IPS-NIHi11 (cell line): Measurements from ENCODE around the gene ATG2A.
A peak's percentile ranks its signal among the peaks of the same experiment; 100 is the strongest.

Source experiments
- DNase-seq: peaks from one replicate; pipeline ENCODE4 v3.0.0; 2012; ENCODE audit warnings: mixed read lengths, low spot score

The ATG2A gene

DNA sequence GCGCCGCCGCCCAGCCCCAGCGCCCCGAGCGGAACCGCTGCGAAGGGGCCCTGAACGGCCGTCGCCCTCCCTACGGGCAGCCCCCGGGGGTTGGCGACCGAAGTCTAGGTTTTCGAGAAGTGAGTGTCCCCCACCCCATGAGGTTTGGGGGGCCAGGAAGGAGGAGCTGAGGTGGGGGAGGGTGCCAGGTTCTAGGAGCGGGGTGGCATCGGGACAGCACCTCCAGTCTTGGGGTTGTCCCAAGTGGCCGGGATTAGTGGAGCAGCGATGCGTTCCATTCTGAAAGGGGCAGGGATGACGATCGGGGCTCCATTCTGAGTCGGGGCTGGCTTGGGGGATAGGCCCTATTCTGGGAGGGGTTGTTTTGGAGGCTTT is 7.9 kb upstream of the ATG2A start:
- no peak for DNase-seq

- peak; percentile 97 for DNase-seq
Observed at GRCh38 chr11:64923944-64924909, 7.2 kb upstream of the ATG2A start, which contains the start of gene PPP2R5B. Gene PPP2R5B, plus strand, starts transcription at chr11:64924689. Its CDS starts 1,046 bp downstream, at chr11:64925735.

GRCh38 chr11:64923151-64923661 is 6.2 kb upstream of the ATG2A start:
- DNase-seq = no peak

- no peak for DNase-seq
Observed at GRCh38 chr11:64921384-64921783, 4.4 kb upstream of the ATG2A start.

DNA sequence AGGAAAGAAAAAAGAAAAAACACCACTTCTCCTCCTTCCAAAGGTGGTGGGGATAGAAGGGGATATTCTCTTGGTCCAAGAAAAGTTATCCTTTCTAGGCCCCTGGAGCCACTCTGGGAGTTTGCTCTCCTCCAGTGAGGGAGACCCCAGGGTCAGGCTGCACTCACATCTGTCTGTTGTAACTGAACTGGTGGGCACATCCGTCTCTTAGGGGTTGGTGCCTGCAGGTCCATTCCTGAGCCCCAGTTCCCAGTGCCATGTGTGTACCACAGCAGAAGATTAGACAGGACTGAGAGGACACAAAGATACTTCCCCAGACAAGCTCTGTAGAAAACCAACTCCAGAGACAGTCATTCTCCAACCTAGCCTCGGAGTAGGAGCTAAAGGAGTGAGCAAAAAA is 3.1 kb upstream of the ATG2A start:
- no peak for DNase-seq

DNA sequence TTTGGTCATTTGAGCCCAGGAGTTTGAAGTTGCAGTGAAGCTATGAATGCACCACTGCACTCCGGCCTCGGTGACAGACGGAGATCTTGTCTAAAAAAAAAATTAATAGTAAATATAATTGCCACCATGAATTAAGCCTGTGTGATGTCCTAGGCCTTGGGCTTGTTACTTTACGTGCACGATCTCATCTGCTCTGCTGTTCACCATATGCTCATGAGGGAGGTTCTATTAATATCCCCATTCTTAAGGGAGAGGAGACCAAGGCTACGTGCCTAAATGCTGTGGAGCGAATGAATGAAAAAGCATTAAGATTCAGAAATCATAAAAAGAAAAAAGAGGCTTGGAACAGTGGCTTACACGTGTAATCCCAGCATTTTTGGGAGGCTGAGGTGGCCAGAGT is 2.6 kb upstream of the ATG2A start:
- no peak for DNase-seq

DNA sequence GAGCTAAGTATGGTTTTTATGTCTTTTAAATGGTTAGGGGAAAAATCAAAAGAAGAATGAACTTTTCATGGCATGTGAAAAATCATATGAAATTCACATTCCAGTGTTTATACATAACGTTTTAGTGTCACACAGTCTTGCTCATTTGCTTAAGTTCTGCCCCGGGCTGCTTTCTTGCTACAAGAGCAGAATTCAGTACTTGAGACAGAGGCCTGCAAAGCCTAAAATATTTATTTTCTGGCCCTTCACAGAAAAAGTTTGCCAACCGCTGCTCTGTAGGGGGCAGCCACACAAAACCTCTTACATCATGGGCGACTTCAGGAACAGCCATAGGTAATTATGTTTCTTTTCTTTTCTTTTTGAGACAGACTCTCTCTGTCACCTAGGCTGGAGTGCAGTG is 1.0 kb upstream of the ATG2A start:
- DNase-seq = no peak

DNA sequence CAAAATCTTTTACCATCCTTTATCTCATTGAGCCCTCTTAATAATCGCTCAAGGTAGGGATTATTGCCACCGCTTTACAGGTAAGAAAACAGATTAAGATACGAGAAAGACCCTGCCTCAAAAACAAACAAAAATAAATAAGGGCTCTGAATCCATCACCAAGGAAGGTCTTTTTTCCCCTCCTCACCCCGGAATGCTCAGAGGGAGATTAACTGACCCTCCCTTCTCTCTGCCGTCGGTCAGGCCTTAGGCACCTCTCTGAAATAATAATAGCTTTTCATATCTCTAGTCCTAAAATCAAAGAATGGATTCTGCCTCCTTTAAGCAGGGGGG is 620 bp upstream of the ATG2A start:
- DNase-seq = no peak

DNA sequence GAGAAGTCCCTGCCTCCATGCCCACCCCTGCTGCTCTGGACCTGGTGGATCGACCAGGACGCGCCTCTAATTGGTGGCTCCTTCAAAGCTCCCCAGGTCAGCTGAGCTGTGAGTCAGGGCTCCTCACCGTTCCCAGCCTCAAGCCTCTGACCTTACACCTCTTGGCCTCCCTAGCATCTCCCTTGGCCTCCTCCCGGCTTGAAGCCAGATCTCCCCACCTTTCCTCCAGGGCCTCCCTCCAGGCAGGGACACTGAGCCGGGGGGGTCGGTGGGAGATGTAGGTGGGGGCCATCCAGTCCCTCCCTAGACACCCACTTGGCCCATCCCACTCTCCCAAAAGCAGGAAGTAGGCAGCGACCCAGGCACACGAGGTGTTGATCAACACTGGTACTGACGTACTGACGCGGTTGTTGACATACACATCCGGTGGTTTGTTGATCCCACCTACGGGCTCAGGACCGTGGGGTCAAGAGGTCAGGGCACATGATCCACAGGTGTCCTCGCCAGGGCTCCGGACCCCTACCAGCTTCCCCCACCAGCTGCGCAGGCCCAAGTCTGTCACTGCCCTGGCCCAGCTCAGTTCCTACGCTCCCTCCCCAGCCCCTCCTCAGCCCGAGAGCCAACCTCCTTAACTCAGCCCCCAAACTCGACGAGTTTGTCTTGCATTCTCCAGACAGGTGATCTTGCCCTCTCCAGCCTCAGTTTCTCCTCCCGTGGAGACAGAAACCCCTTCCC is 802 bp downstream of the ATG2A start:
- peak; percentile 65 for DNase-seq

DNA sequence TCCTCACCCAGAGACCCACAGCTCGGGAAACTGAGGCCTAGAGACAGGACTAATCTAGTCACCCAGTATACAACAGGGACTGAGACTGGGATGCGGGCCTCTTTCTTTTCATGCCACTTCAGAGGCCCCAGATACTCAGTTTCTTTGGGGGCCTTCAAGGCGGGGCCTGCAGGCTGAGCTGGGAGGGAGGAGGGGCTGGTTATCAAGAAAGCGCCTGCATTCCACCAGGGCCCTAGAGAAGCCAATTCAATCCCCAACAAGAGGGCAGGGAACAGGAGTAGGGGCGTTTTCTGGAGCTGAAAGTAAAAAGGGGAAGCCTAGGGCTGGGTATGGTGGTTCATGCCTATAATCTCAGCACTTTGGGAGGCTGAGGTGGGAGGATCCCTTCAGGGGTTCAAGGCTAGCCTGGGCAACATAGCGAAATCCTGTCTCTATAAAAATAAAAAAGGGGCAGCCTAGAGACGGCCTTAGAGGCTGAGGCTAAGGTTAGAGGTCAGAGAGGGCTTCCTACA is 1.6 kb downstream of the ATG2A start:
- DNase-seq = no peak

DNA sequence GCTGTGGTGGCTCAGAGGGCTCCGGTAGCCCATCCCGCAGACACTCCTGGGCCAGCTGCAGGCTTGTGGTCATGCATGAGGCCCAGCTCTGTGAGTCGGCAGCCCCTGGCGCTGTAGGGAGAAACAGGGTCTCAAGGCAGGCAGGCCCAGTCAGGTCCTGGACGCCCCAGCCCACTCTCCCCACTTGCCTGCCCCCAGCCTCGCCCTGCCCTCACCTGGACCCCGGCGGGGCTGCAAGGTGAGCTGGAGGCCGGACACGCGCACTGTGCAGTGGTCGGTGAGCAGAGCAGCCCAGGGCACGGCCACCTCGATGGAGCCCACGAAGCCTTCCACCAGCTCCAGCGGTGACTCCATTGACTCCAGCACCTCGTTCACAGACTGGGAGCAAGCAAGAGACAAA is 2.9 kb downstream of the ATG2A start:
- DNase-seq = no peak

DNA sequence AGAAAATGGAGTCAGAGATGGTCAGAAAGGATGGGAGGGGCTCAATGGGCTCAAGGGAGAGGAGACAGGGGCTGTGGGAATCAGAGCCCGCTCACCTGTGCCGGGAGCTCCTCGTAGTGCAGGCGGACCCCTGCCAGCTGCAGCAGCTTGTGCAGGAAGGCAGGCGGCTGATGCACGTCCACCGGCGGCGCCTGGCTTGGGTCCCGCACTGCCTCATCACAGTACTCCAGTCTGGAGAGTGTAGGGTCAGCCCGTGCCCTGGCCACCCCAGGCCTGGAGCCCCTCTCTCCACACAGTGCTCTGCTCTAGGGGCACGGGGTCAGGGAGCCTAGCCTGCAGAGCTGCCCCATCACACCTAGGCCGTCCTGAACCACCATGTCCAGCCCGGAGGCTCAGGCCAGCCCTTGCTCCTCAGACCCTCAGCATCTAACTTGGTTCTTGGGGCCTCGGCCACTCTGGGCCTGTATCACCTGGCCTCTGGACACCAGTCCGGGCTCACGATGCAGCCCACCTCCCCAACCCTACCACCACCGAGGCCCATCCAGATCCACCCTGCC is 3.8 kb downstream of the ATG2A start:
- DNase-seq = no peak

DNA sequence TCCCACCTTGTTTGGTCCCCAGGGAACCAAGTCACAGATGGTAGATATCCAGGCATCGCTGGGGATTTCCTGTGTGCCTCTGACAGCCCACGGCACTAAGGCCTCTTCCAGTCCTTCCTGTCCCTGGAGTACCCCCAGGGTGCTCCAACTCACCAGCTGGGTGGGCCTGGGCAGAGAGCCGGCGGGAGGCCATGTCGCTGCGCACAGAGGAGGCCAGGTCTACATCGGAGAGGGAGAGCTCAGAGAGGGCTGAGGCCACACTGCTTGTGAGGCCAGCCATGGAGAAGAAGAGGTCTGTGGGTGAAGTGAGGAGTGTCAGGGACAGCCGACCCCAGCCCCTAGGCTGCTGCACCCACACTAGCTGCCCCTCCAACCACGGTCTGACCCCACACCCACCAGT is 5.3 kb downstream of the ATG2A start:
- DNase-seq = no peak

GRCh38 chr11:64911142-64911541 is 5.9 kb downstream of the ATG2A start:
- DNase-seq = no peak

DNA sequence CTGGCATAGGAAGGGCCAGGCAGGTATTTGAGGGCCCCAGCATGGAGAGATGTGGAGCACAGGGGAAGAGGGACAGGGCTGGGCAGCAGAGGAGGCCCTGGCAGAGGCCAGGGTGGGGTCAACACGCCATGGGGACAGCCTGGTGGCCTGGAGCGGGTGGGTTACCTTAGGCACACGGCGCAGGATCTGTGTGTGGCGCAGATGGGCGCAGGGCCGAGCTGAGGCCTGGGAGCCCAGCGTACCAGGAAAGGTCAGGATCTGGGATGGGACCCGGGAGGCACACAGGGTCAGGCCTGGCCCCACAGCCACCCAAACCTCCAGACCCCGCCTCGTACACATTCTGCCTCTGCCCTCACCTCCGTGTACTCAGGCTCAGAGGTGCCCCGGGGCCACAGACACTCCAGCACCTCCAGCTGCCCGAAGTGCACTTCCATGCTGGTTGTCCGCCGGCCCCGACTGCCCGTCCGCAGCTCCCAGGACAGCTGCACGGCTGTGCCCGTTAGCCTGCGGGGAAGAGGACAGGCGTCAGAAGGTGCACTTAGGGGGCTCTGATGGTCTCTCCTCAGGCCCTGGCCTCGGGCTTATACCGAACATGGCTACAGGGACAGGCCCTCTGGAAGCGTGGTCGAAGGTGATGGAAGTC is 6.4 kb downstream of the ATG2A start:
- DNase-seq = no peak

- DNase-seq = no peak
Observed at GRCh38 chr11:64909653-64910343, 7.2 kb downstream of the ATG2A start.

GRCh38 chr11:64908766-64909165 is 8.2 kb downstream of the ATG2A start:
- no peak for DNase-seq

DNA sequence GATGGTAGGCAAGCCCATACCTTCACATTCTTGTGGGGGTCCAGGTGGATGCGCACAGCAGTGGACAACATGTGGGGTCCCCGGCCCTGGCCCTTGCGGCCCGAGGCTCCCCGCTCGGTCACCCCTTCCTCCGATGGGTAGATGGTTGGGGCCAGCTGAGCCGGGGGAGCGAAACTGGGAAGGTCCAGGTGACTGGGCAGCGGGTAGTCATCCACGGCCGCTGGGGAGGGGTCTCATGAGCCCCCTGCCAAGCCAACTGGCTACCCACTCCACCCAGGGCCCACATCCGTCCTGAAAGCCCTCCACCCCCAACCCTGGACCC is 10.7 kb downstream of the ATG2A start:
- DNase-seq = no peak

- DNase-seq = no peak
Observed at GRCh38 chr11:64905516-64906313, 11.3 kb downstream of the ATG2A start.

GRCh38 chr11:64903291-64903833 is 13.6 kb downstream of the ATG2A start:
- DNase-seq = no peak
